Lung microvascular endothelial cell (primary cell): ENCODE measurements around the gene TBCD. TPM values are rescaled to one million over a fixed set of nuclear protein-coding genes. Genes with fewer than 3 reads are reported as not detected.
"Not testable (repeated sequence)": the region's sequence is repeated elsewhere in the genome, so short reads cannot be mapped to it uniquely, and the experiment has no call there.

Experiments used
- DNase-seq, 2 donors: peaks; one replicate each; pipeline versions ENCODE4 v3.0.0 to v3.0.0-alpha.2; 2010; ENCODE audit warnings: low read depth in 2 of 2
- total RNA-seq: library from RNA; depleted of rRNA; stranded (reverse); fragments of >200 nt; gene quantifications from 2 replicates; pipeline ENCODE4 v1.2.1, GENCODE V29; 2014

TBCD gene
- total RNA-seq, 1 donor from 2014 or later = 44.8 TPM

DNA sequence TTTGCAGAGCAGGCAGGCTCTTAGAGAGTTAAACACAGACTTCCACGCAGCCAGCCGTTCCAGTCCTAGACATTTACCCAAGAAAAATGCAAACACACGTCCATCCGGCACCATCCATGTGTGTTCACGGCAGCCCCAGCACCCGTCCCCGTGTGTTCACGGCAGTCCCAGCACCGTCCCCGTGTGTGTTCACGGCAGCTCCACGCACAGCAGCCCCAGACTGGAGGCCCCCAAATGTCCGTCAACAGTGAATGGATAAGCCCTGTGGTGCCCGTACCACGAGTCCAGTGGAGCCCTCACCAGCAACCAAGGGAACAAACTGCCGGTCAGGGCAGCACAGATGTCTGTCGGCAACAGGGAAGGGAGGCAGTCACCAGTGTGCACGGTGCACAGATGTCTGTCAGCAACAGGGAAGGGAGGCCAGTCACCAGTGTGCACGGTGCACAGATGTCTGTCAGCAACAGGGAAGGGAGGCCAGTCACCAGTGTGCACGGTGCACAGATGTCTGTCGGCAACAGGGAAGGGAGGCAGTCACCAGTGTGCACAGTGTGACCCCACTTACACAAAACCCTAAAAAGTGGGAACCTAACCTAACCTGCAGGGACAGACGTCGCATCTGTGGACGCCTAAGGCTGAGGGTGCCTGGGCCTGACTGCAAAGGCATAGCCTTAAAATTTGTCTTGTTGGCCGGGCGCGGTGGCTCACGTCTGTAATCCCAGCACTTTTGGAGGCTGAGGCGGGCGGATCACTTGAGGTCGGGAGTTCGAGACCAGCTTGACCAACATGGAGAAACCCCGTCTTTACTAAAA lies 216.4 kb downstream of the TBCD start:
- not testable (repeated sequence) for DNase-seq

GRCh38 chr17:82970067-82970466 lies 218.2 kb downstream of the TBCD start:
- DNase-seq = no peak

DNA sequence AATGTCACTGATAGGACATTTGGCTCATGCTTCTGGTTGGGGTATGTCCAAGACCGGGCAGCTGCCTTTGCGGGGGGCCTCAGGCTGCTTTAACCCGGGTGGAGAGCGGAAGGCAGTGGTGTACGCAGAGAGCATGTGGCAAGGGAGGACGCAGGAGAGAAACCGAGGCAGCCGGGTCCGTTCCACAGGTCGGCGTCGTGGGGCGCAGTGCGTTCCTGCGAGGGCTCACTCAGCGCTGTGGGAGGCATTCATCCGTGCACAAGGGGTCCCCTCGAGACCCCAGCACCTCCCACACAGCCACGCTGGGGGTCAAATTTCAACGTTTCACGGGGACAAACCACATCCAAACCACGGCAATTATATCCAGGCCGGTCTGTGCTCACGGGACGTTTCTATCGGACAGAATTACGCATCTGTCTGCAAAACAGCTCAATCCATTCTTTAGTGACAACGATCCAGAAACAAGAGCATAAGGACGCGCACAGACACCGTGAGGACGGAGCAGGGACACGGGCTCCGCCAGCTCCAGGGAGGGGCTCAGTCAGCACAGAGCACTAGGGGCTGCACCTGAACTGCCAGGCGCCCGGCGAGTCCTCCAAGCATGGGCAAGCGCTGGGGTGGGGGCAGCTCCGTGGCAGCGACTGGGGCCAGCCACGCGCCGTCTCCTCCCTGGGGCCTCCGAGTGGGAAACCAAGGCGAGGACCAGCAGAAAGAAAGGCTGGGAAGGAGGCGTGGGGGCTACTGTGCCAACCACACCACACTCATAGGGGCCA lies 219.1 kb downstream of the TBCD start:
- DNase-seq = no peak

GRCh38 chr17:82972836-82973372 lies 221.0 kb downstream of the TBCD start:
- no peak for DNase-seq

DNA sequence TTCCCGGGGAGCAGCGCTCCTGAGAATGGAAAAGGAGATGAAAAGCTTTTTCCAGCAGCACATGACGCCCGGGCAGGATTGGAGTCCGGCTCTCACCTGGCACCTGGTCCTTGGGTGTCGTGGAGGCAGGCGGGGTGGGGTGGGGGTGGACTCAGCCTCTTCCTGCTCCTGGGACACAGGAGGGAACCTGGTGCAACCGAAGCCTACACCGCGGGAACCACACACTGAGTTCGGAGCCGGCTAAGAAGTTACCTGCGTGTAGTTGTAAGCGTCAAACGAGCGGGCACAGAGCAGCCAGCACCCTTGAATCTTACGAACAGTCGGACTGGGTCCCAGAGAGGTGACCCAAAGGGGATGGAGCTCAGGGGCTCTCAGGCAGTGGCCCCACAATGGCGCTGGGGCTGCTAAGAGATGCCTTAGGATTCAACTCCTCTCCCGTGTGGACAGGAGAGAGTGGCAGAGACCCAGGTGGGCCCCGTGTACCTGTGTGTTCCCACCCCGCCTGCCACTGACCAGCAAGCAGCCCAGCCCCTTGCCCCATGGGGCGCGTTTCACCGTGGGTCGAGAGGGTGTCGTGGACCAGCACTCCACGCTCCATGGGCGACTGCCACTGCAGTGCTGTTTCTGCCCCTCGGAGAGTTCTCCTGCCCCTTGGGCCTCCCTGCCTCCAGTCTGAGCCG lies 221.7 kb downstream of the TBCD start:
- no peak for DNase-seq

DNA sequence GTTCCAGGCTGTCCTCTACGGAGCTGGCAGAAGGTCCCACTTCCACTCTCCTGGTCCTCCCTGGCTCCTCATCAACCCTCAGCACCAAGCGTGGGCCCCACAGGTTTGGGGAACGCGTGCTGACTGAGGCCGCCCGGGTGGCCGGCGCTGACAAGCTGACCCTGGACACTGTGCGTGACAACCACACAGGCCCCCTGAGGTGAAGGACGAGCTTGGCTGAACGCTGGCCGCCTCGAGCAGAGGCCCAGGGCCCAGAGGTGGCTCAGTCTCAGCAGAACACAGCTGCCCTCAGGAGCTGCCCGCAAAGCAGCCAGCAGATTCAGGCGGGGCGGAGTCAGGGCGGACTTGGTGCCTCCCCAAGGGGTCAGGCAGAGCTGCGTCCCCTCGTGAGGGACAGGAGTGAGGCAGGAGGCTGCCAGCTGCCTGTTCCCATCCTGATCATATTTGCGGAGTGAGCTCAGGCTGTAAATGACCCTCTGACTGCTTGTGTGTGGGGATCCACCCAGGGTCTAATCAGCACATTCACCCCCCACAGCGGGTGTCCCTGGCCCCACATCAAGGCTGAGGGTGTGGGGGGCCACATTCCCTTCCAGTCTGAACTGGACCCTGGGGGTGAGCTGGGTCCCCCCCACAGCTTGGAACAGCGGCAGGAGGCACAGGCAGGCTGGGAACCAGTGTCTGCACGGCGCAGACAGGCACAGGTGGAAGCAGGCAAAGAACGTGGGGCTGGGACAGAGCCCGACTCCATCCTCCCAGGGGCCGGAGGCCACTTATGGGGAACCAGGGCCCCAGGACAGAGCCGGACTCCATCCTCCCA lies 222.5 kb downstream of the TBCD start:
- no peak for DNase-seq

DNA sequence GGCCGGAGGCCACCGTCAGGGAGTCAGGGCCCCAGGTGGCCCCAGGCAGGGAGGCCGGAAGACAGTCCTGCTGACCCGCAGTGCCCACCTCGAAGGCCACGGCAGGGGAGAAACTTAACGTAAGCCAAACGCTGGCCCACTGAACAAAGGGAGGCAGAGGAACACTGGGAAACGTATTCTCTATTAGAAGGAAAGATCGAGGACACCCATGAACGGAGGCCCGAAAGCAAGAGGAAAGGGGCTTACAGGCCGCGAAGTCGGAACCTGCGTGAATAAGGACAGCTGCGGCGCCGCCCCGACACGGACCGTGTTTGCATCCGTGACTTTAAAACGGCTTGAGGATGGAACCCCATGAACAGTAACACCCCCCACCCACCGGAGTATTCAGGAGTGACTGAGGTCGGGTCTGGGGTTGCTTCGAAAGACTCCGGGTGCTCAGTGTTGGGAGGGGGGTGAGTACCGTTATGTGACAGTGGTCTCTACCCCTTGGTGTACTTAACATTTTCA lies 225.2 kb downstream of the TBCD start:
- DNase-seq = no peak

DNA sequence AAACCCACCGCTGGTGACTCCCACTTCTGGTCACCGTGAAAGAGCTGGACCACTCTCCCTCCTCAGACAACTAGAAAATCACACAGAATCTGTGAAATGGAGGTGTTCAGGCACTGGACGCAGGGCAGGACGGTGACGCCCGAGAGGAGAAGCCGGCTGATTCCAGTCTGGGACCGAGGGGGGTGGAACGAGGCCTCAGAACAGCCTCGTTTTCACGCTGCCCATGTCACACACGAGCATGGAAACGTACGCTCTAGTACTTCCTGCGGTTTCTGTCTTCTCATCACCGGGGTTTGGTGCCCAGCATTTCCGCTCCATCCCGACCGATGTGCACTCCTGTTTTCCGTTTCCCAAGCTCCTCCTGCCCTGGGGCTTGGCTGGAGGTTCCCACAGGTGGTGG lies 225.7 kb downstream of the TBCD start:
- no peak for DNase-seq

DNA sequence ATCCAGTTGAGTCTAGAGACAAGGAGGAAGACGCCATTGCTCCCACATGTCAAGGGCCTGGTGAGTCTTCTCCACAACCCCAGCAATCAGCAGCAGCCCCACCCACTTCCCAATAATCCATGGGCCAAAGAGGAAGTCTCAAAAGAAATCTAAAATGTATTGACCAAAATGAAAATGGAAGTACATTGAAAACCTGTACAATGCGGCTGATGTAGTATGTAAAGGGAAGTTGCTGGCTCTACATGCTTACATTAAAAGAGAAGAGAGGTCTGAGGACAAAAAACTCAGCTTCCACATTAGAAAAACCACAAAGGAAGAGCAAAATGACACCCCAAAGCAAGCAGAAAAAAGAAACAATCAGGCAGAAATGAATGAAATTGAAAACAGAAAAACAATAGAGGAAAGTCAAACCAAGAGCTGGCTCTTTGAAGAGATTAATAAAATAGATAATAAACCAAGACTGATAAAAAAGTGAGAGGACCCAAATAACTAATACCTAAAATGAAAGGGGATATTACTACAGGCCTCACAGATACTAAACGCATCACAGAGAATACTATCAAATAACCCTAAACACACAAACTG lies 227.0 kb downstream of the TBCD start:
- no peak for DNase-seq

- DNase-seq = no peak
These were observed 227.9 kb downstream of the TBCD start for GRCh38 chr17:82979718-82980117.

GRCh38 chr17:82980632-82981031 lies 228.8 kb downstream of the TBCD start:
- DNase-seq = no peak

DNA sequence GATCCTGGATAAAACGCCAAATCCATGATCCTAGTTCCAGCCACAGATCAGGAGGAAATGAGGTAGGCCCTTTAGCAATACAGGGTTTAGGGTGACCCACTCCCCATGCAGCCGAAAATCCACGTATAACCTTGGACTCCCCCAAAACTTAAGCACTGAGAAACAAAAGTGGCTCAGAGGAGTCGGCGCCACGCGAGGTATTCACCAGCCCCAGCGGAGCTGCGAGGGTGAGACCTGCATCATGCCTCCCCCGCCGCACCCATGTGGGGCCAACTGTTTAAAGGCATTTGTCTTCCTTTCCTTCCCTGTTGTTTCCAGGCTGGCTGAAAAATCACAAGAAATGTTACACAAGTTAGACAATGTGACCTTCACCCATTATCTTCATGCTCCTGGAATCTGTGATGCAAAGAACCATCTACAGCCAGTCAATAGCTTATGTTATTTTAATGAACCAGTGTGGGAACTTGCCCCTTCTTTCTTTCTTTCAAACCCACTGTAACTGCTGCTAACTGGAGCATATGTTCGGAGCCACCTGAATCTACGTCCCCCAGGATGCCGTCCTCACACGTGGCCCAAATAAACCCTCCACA lies 229.4 kb downstream of the TBCD start:
- no peak for DNase-seq

DNA sequence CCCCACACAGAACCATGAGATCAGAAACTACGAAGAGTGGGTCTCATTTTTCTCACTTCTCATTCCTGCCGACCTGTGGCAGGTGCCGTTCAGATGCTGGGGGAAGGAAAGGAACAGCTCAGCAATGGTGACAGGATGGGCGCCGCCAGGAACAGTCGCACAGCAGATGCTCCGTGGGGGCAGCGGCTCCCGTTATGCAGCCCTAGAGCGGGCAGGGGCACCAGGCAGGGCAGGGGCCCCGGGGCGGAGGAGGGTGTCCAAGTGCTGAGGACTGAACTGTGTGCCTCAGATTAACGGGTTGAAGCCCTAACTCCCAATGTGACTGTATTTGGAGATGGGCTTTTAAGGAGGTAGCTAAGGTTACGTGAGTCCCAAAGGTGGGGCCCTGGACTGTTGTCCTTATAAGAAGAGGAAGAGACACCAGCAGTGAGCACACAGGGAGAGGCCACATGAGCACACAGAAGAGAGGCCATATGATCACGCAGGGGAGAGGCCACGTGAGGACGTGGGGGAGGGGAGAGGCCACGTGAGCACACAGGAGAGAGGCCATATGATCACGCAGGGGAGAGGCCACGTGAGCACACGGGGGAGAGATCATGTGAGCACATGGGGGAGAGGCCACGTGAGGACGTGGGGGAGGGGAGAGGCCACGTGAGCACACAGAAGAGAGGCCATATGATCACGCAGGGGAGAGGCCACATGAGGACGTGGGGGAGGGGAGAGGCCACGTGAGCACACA lies 231.8 kb downstream of the TBCD start:
- DNase-seq = no peak

DNA sequence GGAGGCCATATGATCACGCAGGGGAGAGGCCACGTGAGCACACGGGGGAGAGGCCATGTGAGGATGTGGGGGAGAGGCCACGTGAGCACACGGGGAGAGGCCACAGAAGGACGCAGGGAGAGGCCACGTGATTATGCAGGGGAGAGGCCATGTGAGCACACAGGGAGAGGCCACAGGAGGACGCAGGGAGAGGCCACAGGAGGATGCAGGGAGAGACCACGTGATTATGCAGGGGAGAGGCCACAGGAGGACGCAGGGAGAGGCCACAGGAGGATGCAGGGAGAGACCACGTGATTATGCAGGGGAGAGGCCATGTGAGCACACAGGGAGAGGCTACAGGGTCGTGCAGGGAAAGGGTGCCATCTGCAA lies 232.4 kb downstream of the TBCD start:
- DNase-seq = not testable (repeated sequence)

GRCh38 chr17:82984751-82985427 lies 233.0 kb downstream of the TBCD start:
- no peak for DNase-seq

DNA sequence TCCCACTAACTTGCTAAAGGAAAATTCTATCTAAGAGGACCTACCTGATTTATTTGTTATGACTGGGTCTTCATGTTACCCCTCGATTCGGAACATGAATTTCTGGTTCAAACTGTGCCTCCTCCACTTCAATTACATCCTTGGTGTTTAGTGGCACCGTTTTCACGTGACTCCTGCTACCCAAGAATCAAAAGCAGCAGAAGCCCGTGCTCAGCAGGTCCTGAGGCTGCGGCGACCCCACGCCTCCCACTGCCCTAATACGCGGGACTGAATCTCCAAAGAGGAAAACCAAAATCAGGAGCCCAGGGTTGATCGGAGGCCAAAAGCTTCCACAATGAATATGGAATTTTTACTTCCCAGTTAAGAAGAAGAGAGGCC lies 233.6 kb downstream of the TBCD start:
- DNase-seq = no peak

- peak; percentile 43 to 71 for DNase-seq
These were observed 234.1 kb downstream of the TBCD start for GRCh38 chr17:82985973-82986372.

GRCh38 chr17:82989051-82989450 lies 237.2 kb downstream of the TBCD start:
- DNase-seq = not testable (repeated sequence)

- no peak for DNase-seq
These were observed 238.0 kb downstream of the TBCD start for GRCh38 chr17:82989881-82990280.
